GM21526 (cell line): Measurements from ENCODE around the gene MYH1.

Experiments
- ATAC-seq: cut with Tn5 transposase; IDR thresholded peaks from one replicate; pipeline ENCODE4 v1.9.1; 2021; ENCODE audit warnings: moderate library complexity; ENCODE audit not compliant: unreplicated experiment, low FRiP score

MYH1 gene

DNA sequence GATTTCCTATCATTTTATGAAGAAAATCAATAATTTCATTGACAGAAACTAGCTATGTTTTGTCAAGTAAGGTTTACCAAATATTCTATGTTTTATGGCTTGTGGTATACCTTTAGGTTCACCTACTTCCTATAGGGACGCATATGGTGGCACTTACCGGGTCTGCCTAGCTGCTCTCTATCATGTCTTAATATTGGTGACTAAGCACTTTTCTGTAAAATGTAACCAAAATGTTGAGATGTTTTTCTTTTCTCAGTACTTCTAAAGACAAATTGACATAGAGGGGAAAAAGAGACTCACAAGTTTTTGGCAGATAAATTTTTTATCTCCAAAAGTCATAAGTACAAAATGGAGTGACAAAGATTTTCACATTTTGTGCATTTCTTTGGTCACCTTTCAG, 26.3 kb downstream of the MYH1 start:
- no peak for ATAC-seq

- no peak for ATAC-seq
These were observed 36.1 kb downstream of the MYH1 start for GRCh38 chr17:10482252-10482651.

GRCh38 chr17:10477701-10478100, 40.6 kb downstream of the MYH1 start:
- ATAC-seq = no peak

- no peak for ATAC-seq
These were observed 43.8 kb downstream of the MYH1 start for GRCh38 chr17:10474536-10474935.

- no peak for ATAC-seq
These were observed 46.5 kb downstream of the MYH1 start for GRCh38 chr17:10471858-10472257.

- ATAC-seq = no peak
These were observed 48.9 kb downstream of the MYH1 start, which contains the start of gene MYH4 for GRCh38 chr17:10469459-10469858. MYH4 (minus strand) TSS chr17:10469559; CDS start chr17:10466745, 2,814 bp downstream.

DNA sequence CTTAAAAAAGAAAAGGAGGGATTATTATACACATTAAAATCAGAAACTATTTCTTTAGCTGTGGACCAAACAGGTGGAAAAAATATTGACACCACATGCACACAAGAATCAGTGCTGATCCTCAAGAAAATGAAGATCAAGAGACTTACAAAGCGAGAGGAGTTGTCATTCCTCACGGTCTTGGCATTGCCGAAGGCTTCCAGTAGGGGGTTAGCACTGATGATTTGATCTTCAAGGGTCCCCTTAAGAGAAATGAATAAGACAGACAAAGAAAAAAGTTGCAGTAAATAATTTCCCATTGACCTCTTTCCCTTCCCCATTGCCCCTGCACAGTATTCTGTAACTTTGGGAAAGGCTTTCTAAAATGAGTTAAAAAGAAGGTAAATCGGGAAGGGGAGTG, 54.9 kb downstream of the MYH1 start:
- ATAC-seq = no peak

- no peak for ATAC-seq
These were observed 58.3 kb downstream of the MYH1 start for GRCh38 chr17:10460062-10460461.

- ATAC-seq = no peak
These were observed 59.6 kb downstream of the MYH1 start for GRCh38 chr17:10458701-10459100.

DNA sequence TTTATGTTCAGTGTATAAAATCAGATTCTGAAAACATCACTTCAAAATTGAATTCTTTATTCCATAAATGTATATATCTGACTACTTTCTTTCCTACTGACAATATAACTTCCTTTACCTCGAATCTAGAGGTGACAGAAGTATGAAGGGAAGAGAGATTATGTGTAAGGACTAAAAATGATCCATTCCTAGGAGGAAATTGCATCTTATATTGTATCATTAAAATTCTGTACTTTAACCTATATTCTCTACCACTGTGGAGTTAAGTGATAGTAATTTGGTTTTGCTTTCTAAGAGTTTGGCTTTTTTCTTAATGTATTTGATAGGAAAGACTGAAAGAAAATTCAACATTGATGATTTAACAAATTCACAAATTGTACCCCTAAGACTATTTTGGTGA, 60.4 kb downstream of the MYH1 start:
- ATAC-seq = no peak

DNA sequence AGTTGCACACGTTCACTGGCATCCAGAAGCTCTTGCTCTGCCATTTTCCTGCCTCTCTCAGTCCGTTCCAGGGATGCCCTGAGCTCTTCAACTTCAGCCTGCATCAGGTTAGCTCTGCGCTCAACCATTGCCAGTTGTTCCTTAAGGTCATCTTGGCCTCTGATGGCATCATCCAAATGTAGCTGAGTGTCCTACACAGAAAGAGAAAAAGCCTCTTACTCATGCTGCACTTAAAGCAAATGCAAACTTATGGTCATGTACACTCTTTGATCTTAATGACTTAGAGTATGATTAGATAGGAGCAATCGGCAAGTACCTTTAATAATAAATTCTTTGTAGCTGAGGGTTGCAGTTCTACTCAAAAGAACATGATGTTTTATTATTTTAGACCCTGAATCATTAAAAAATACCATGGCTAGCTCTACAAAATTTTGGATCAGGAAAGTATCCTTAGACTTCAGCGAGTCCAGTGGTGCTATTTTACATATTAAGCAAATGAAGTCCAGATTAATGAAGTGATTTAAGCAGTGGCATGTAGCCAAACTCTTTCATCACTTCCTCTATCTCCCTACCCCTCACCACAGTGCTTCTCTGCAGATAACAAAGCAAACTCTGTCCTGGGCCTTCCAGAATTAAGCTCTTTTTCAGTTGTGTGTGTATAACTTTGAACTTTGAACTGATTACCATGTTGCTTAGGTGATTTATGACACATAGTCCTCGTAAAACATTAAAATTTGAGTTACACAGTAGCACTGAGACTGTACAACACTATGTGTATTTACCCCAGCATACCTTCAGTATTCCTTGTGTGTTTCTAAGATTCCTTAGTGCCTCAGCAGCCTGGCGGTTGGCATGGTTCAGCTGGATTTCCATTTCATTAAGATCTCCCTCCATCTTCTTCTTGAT, 71.1 kb downstream of the MYH1 start:
- no peak for ATAC-seq
